Measurements from ENCODE around the gene CCDC137.
A peak's percentile ranks its signal among the peaks of the same experiment; 100 is the strongest.
"Not testable (repeated sequence)": the region's sequence is repeated elsewhere in the genome, so short reads cannot be mapped to it uniquely, and the experiment has no call there.

Gene CCDC137, protein sequence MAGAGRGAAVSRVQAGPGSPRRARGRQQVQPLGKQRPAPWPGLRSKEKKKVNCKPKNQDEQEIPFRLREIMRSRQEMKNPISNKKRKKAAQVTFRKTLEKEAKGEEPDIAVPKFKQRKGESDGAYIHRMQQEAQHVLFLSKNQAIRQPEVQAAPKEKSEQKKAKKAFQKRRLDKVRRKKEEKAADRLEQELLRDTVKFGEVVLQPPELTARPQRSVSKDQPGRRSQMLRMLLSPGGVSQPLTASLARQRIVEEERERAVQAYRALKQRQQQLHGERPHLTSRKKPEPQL

DNA sequence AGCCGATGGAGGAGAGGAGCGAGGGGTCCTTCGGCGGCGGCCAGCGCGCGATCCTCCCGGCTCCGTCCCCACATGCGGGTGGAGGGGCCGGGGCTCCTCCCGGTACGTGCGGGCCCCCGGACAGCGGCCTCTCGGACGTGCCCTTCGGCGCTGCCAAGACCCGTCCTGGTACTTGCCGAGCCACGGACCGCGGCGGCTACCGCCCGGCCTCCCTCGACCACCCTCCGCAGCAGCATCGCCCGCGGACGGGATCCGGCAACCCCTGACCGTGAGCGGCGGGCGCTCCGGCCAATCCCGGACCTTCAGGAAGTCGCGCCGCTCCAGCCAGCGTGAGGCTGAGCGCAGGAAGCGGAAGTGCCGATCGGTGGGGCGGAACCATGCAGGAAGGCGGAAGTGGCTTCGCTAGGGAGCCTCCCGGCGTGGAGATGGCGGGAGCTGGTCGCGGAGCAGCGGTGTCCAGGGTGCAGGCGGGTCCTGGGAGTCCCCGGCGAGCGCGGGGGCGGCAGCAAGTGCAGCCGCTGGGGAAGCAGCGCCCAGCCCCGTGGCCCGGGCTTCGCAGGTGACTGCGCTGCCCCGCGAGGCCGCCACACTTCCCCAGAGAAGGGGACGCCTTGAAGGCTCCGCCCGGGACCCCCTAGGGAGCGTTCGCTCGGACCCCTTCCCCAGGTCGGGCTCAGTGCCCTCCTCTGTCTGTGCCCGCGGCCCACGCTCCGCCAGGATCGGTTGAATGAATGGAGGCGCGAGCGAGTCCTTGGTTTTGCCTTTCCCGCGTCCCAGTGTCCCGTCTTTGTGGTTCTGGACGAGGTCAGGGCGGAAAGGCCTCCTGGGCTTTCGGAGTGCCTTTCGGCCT is at the start of gene CCDC137, which contains the start of gene OXLD1:
CCDC137 (plus strand) TSS at position 396 of the 850 bp plus-strand sequence; CDS start at position 426, 30 bp downstream.
OXLD1 (minus strand) TSS at position 264 of the 850 bp plus-strand sequence; CDS start at position 236, 28 bp downstream.
- peak; percentile 57 to 98 (median 91) for DNase-seq

DNA sequence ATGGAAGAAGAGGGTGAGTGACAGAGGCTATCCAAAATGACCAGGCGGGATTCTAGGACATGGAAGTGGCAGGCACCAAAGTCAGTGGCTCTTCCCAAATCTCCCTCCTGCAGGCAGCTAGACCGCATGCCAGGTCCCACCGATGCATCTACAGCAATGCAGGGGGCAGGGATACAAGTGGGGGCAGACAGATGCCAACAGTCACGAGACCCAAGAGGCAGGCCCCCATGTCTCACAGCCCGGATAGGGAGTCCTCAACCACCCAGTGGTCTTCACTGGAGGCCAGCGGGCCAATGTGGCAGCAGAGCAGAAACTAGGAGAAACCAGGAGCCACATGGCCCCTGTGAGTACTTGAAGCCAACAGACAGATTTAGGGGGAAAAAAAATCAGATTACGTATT is 49.7 kb upstream of the CCDC137 start:
- no peak for DNase-seq

DNA sequence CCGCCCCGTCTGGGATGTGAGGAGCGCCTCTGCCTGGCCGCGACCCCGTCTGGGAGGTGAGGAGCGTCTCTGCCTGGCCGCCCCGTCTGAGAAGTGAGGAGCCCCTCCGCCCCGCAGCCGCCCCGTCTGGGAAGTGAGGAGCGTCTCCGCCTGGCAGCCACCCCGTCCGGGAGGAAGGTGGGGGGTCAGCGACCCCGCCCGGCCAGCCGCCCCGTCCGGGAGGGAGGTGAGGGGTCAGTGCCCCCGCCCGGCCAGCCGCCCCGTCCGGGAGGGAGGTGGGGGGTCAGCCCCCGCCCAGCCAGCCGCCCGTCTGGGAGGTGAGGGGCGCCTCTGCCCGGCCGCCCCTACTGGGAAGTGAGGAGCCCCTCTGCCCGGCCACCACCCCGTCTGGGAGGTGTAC is 48.2 kb upstream of the CCDC137 start:
- not testable (repeated sequence) for DNase-seq

DNA sequence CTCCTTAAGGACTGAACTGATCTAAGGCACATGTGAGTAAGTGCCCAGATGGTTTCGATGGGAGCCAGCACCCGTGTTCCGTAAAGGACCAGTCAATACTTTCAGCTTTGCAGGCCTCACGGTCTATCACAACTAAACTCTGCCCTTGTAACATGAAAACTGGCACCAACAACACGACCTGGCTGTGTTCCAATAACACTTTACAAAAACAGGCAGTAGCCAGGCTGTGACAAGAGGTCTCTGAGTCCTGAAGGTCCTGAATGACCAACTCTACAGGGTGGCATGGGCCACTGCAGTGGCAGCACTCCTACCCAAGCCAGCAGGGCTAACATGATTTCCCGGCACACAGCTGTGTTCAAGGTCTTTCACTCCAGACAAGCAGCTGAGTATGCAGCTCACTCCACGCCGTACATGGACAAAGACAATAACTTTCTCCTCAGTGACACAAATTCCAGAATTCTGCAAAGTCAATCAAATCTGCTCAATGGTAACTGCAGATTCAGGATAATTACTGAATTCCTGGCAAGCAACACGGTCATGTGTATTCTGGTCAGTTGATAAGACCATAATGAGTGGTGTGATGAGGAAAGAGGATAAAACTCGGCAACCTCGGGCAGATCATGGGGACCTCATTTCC is 44.9 kb upstream of the CCDC137 start:
- no peak for DNase-seq

DNA sequence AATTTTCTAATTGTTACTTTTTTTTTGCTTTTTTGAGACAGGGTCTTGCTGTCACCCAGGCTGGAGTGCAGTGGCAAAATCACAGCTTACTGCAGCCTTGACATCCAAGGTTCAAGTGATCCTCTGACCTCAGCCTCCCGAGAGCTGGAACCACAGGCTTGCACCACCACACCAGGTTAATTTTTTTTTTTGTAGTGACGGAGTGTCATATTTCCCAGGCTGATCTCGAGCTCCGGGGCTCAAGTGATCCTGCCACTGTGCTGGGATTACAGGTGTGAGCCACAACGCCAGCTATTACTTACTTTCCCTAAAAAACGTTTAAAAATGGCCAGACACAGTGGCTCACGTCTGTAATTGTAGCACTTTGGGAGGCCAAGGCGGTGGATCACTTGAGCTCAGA is 36.3 kb upstream of the CCDC137 start:
- DNase-seq = no peak

DNA sequence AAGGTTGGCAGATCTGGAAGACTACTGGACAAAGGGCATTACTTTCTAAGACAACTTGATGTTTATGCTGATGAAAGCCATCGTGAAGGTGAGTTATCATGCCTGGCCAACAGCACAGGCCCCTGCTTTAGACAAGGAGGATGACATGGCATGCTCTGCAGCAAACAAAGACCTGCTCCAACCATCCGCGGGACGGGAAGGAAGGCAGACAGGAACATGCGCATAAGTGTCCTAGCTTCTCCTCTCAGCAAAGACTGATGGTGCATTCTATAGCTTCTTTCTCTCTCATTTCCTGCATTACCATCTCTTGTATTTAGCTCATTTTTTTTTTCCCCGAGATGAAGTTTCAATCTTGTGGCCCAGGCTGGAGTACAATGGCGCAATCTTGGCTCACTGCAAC is 35.1 kb upstream of the CCDC137 start:
- DNase-seq = no peak

DNA sequence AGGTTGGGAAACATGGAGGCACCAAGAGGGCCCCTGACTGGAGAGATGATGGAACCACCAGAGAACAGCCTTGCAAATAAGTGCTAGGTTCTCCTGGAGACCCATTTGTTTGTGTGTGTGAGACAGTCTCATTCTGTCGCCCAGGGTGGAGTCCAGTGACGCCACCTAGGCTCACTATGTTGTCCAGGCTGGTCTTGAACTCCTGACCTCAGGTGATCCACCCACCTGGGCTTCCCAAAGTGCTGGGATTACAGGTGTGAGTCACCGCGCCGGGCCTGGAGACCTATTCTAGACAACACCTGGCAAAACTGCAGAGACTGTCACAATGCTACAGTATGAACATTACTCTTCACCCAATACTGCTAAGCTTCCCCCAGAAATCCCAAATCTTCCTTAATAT is 31.1 kb upstream of the CCDC137 start:
- no peak for DNase-seq

DNA sequence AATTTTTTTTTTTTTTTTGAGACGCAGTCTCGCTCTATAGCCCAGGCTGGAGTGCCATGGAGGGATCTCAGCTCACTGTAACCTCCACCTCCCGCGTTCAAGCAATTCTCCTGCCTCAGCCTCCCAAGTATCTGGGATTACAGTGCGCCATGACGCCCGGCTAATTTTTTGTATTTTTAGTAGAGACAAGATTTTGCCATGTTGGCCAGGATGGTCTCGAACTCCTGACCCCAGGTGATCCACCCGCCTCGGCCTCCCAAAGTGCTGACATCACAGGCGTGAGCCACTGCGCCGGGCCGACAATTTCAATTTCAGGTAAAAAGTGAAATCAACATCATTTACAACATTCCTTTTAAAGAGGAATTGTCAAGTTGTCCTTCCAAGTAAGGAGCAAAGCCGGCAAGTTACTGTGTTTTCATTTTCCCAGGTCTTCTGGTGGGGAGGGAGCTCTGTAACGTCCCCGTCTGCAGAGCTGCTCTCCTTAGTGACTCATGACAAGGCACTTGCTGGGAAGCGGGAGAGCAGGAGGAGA is 30.5 kb upstream of the CCDC137 start:
- no peak for DNase-seq

DNA sequence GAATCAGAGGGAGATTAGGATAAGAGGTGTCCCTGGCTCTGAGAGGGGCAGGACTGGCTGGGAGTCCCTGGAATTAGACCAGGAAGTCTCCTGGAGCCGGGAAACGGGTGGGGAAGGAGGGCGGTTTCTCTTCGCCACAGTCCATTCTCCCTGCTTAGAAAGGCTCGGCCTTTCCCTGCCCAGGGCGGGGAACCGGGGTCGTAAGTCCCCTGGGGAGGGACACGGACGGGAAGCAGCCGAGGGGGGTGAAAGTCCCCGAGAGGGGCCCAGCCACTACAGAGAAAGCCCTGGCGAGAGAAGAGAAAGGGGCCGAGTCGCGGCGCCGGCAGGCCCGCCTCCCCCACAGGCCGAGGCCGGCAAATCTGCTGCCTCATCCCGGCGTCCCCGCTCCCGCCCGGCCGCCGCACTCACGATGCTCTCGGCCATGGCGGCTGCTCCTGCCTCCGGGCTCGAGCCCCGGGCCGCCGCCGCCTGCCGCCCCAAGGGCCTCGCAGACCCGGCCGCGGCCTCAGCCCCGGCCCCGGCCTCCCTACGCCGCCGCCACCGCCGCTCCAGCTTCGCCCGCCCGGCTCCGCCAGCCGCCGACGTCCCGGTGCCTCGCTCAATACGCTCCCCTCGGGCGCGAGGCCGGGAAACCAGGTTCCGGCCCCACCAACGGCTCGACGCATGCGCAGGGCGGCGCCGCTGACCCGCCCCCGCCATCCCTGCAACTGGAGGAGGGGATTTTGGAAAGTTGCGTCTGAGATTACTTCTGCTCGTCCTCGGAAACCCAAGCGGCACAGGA is 29.8 kb upstream of the CCDC137 start, which contains the start of the genes NPLOC4 and TSPAN10:
NPLOC4 (minus strand) TSS at position 608 of the 784 bp plus-strand sequence; CDS start at position 426, 182 bp downstream.
TSPAN10 (plus strand) TSS at position 692 of the 784 bp plus-strand sequence. CDS start 5,217 bp downstream, outside the sequence.
- peak; percentile 19 to 89 (median 72) for DNase-seq

DNA sequence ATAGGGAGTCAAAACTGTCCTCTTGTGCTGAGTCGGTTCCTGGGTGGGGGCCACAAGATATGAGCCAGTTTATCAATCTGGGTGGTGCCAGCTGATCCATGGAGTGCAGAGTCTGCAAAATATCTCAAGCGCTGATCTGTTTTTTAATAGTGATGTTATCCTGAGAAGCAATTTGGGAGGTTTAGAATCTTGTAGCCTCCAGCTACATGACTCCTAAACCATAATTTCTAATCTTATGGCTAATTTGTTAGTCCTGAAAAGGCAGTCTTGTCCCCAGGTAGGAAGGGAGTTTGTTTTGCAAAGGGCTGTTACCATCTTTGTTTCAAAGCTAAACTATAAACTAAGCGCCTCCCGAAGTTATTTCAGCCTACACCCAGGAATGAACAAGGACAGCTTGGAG is 27.9 kb upstream of the CCDC137 start:
- DNase-seq = no peak

DNA sequence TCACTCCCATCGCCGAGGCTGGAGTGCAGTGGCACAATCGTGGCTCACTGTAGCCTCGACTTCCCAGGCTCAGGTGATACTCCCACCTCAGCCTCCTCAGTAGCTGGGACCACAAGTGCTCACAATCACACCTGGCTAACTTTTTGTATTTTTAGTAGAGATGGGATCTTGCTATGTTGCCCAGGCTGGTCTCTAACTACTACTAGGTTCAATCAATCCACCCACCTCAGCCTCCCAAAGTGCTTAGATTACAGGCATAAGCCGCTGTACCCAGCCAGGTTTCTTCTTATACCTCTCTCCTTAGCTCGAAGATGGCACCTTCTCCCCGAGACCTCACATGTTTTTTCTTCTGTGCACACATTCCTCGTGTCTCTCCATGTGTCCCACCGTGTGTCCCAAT is 26.5 kb upstream of the CCDC137 start:
- no peak for DNase-seq

DNA sequence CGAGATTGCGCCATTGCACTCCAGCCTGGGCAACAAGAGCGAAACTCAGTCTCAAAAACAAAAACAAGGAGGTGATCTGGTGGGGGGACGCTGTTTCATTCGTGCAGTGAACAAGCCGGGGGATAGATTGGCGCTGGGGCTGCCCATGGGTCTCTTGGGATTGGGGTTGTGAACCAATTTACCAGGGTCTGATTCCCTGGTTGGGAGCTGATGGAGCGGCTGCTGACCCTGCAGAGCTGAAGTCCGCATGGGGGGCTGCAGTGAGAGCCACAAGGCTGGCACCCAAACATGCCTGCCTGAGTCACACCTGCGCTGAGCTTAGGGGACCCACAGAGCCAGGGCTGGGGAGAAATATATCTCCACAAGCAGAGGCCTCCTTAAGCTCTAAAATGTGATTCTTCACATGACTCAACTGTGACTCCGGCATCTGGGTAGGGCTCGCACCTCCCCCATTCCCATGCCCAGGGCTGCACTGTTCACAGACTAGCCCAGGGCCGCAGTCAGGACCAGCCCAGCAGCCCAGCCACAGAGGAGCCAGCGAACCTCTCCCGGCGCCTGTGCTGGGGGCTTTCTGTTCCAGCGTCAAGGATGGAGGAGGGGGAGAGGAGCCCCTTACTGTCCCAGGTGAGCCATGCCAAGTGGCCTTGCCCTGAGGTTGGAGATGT is 24.6 kb upstream of the CCDC137 start:
- DNase-seq = no peak

DNA sequence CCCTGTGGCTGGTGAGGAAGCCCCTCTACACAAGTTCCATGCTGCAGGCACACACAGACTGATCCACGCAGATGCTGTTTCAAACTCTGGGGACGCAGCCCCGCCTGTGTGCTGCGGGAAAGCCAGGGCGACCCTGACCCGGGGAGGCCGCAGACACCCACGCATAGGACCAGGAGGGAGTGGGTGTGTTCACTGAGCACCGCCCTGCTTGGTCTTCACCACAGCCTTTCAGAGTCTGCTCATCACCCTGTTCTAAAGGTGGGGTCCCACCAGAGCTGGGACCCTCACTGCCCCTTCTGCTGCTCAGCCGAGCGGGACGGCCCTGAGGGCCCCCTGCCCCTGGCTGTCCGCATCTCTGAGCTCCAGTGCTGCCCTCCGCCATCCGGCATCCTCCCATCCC is 22.0 kb upstream of the CCDC137 start:
- no peak for DNase-seq

DNA sequence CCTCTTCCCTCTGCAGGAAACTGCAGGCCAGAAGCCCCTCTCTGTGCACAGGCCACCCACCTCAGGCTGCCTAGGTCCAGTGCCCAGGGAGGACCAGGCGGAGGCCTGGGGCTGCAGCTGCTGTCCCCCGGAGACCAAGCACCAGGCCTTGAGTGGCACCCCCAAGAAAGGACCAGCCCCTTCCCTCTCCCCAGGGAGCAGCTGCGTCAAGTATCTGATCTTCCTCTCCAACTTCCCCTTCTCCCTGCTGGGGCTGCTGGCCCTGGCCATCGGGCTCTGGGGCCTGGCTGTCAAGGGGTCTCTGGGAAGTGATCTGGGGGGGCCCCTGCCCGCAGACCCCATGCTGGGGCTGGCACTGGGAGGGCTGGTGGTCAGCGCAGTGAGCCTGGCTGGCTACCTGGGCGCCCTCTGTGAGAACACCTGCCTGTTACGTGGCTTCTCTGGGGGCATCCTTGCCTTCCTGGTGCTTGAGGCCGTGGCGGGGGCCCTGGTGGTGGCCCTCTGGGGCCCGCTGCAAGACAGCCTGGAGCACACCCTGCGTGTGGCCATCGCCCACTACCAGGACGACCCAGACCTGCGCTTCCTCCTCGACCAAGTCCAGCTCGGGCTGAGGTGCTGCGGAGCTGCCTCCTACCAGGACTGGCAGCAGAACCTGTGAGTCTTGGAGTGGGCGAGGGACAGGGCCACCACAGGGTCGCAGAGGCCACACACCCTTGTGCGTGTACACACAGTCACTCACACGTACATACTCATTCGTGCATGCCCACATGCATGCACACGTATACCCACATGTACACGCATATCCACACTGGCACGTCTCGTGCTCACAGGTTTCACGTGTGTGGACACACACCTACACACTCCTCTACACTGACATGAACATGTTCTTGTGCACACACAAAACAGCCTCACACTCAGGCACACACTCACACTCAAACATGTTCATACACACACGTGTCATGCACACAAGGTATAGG is 21.3 kb upstream of the CCDC137 start:
- no peak for DNase-seq

DNA sequence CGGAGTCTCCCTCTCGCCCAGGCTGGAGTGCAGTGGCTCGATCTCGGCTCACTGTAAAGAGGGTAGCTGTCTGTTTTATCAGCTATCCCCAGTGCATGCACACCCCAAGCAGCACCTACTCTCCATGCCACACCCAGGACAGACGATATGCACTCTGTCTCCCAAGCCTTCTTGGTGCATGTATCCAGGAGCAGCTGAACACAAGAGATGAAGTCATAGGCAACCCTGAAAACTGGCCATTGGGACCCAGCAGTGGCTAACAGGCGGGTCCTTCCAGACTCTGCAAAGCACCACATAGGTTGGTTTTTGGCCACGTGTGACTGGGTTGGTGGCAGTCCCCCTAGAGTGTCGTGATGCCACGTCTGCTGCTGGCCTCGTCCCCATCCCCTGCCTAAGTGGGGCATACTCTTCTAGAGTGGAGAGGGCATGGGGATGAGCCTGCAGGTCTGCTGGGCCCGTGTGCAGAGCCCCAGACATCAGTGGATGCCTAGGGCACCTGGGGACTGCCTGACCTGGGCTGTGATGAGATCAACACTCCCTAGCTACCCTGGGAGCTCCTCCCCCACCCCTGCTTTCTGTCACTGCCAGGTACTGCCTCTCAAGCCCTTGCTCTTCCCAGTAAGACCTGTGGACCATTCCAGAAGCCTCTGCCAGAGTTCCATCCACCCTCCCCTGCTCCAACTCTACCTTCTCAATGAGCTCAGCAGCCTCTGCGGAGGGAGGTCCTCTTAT is 19.5 kb upstream of the CCDC137 start:
- no peak for DNase-seq

DNA sequence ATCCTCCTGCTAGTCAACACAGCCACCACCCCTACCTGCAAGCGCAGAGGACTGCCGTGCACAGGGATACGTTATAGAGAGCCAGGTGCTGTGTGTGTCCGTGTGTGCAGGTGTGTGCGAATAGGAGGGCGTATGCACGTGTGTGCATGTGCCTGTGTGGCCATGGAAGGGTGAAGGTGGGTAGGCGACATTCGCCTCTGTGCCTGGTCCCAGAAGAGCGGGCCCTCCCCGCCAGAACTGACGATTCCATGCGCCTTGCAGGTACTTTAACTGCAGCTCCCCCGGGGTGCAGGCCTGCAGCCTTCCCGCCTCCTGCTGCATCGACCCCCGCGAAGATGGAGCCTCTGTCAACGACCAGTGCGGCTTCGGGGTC is 18.9 kb upstream of the CCDC137 start:
- no peak for DNase-seq

DNA sequence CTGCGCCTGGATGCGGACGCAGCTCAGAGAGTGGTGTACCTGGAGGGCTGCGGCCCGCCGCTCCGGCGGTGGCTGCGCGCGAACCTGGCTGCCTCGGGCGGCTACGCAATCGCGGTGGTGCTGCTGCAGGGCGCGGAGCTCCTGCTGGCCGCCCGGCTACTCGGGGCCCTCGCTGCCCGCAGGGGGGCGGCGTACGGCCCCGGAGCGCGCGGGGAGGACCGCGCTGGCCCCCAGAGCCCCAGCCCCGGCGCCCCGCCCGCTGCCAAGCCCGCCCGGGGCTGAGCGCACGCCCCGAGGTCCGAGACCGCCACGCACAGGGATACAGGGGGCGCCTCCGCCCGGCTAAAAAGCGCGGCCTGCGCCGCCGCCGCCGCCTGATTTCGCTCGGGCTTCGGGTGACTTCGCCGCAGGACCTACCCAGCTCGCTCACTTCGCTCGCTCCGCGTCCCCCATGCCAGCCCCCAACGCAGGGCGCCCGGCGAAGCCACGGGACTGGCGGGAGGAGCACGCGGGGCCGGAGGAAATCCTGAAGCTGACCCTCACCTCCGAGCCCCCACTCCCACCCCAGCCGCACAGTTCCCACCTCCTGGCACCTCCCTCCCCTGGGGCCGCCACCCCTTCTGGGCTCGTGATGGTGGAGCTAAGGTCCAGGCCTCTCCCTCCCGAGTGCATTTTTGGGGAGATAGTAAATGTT is 18.4 kb upstream of the CCDC137 start:
- DNase-seq = no peak

DNA sequence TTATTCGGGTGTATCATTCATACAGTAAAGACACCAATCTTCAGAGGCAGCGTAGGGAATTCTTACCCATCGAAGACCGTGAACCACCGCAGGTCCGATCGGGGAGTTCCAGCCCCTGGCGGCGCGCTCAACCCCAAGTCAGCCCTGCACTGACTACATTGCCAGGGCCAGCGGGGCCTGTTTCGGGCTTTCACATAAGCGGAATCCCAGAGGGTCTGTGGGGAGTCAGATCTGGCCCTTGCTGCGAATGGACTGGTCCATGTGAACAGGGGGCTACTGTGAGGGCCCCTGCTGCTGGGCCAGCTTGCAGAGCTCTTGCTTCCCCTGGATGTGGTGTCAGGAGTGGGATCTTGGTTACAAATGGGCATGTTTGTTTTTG is 17.8 kb upstream of the CCDC137 start:
- no peak for DNase-seq

Data from hypothalamus (tissue), 51 donors.